GM19397 (cell line): ENCODE results near the gene C2CD5.
"Not testable (repeated sequence)": the region's sequence is repeated elsewhere in the genome, so short reads cannot be mapped to it uniquely, and the experiment has no call there.

Source experiments
- ATAC-seq: cut with Tn5 transposase; IDR thresholded peaks from one replicate; pipeline ENCODE4 v1.9.1; 2021; ENCODE audit warnings: mild to moderate bottlenecking, moderate library complexity; ENCODE audit not compliant: unreplicated experiment

The C2CD5 gene

GRCh38 chr12:22480016-22480415 lies 64.3 kb downstream of the C2CD5 start:
- ATAC-seq: no peak

- ATAC-seq: no peak
These were observed 66.5 kb downstream of the C2CD5 start for GRCh38 chr12:22477894-22478287.

- no peak for ATAC-seq
These were observed 67.0 kb downstream of the C2CD5 start for GRCh38 chr12:22477166-22477893.

- no peak for ATAC-seq
These were observed 68.2 kb downstream of the C2CD5 start for GRCh38 chr12:22476133-22476532.

GRCh38 chr12:22474970-22475720 lies 69.2 kb downstream of the C2CD5 start:
- ATAC-seq: no peak

GRCh38 chr12:22473212-22473611 lies 71.1 kb downstream of the C2CD5 start:
- peak; percentile 68 for ATAC-seq

- no peak for ATAC-seq
These were observed 77.2 kb downstream of the C2CD5 start for GRCh38 chr12:22467190-22467589.

- no peak for ATAC-seq
These were observed 81.0 kb downstream of the C2CD5 start for GRCh38 chr12:22463306-22463705.

GRCh38 chr12:22461786-22462185 lies 82.6 kb downstream of the C2CD5 start:
- ATAC-seq: no peak

- ATAC-seq: peak; percentile 73
These were observed 84.4 kb downstream of the C2CD5 start for GRCh38 chr12:22459838-22460490.

GRCh38 chr12:22458298-22458937 lies 85.9 kb downstream of the C2CD5 start:
- ATAC-seq: no peak

- ATAC-seq: no peak
These were observed 87.3 kb downstream of the C2CD5 start for GRCh38 chr12:22457085-22457484.

- ATAC-seq: no peak
These were observed 90.8 kb downstream of the C2CD5 start for GRCh38 chr12:22453511-22453910.

- no peak for ATAC-seq
These were observed 97.1 kb downstream of the C2CD5 start for GRCh38 chr12:22447223-22447622.

- not testable (repeated sequence) for ATAC-seq
These were observed 100.1 kb downstream of the C2CD5 start for GRCh38 chr12:22444317-22444665.

- peak; percentile 100 for ATAC-seq
These were observed 100.7 kb downstream of the C2CD5 start for GRCh38 chr12:22443379-22444316.

GRCh38 chr12:22437031-22437806 lies 107.1 kb downstream of the C2CD5 start:
- ATAC-seq: no peak

- ATAC-seq: no peak
These were observed 108.8 kb downstream of the C2CD5 start for GRCh38 chr12:22435583-22435982.

GRCh38 chr12:22431693-22432251 lies 112.6 kb downstream of the C2CD5 start:
- ATAC-seq: no peak
